H9 (cell line): ENCODE results near the gene MPG. TPM values are rescaled to one million over a fixed set of nuclear protein-coding genes. Genes with fewer than 3 reads are reported as not detected.

ENCODE experiments used
- DNase-seq: peaks from one replicate; pipeline ENCODE4 v3.0.0-alpha.2; 2017
- H2AFZ ChIP-seq: one replicate; pipeline ENCODE4 v1.6.1; 2013; ENCODE audit warnings: mild to moderate bottlenecking, low read length, control low read depth, moderate library complexity
- H2AK5ac ChIP-seq: 2 replicates; pipeline ENCODE4 v1.6.1; 2013; ENCODE audit warnings: low read length, control low read depth, mixed read lengths; ENCODE audit not compliant: insufficient read length
- H2BK120ac ChIP-seq: one replicate; pipeline ENCODE4 v1.6.1; 2013; ENCODE audit warnings: low read depth, mild to moderate bottlenecking, low read length, control low read depth, inconsistent platforms; ENCODE audit not compliant: poor library complexity, severe bottlenecking
- H2BK12ac ChIP-seq: 2 replicates; pipeline ENCODE4 v1.6.1; 2013; ENCODE audit warnings: low read length, control low read depth, mixed read lengths, low read depth; ENCODE audit not compliant: insufficient read length
- H2BK15ac ChIP-seq: 2 replicates; pipeline ENCODE4 v1.6.1; 2013; ENCODE audit warnings: low read depth, low read length, control low read depth
- H2BK20ac ChIP-seq: one replicate; pipeline ENCODE4 v1.6.1; 2013; ENCODE audit warnings: low read depth, mild to moderate bottlenecking, low read length, control low read depth, inconsistent platforms; ENCODE audit not compliant: poor library complexity, severe bottlenecking
- H2BK5ac ChIP-seq: 2 replicates; pipeline ENCODE4 v1.6.1; 2013; ENCODE audit warnings: low read length, control low read depth, mixed read lengths; ENCODE audit not compliant: insufficient read length
- H3K14ac ChIP-seq: 2 replicates; pipeline ENCODE4 v1.6.1; 2013; ENCODE audit warnings: low read length, control low read depth; ENCODE audit not compliant: insufficient read depth
- H3K18ac ChIP-seq: 2 replicates; pipeline ENCODE4 v1.6.1; 2013; ENCODE audit warnings: low read depth, mild to moderate bottlenecking, mixed read lengths, low read length, control low read depth; ENCODE audit not compliant: insufficient read length
- H3K23ac ChIP-seq: 2 replicates; pipeline ENCODE4 v1.6.1; 2013; ENCODE audit warnings: low read length, control low read depth, mixed read lengths, low read depth; ENCODE audit not compliant: insufficient read length
- H3K23me2 ChIP-seq: 2 replicates; pipeline ENCODE4 v1.6.1; 2013; ENCODE audit warnings: low read depth, mild to moderate bottlenecking, mixed read lengths, low read length, control low read depth; ENCODE audit not compliant: insufficient read length, poor library complexity, severe bottlenecking
- H3K27ac ChIP-seq: 2 replicates; pipeline ENCODE4 v1.5.1; 2013; ENCODE audit warnings: low read length, control low read depth, mixed read lengths, low read depth; ENCODE audit not compliant: insufficient read length
- H3K27me3 ChIP-seq: 2 replicates; pipeline ENCODE4 v1.6.1; 2013; ENCODE audit warnings: low read length, control low read depth, inconsistent platforms; ENCODE audit not compliant: insufficient read depth
- H3K4ac ChIP-seq: 2 replicates; pipeline ENCODE4 v1.6.1; 2013; ENCODE audit warnings: low read depth, mild to moderate bottlenecking, control low read depth, inconsistent platforms, low read length, moderate library complexity
- H3K4me1 ChIP-seq: 2 replicates; pipeline ENCODE4 v1.6.1; 2013; ENCODE audit warnings: low read length, control low read depth, inconsistent platforms; ENCODE audit not compliant: insufficient read depth
- H3K4me2 ChIP-seq: 2 replicates; pipeline ENCODE4 v1.6.1; 2013; ENCODE audit warnings: low read length, control low read depth, mixed read lengths; ENCODE audit not compliant: insufficient read length, insufficient read depth
- H3K56ac ChIP-seq: 2 replicates; pipeline ENCODE4 v1.6.1; 2013; ENCODE audit warnings: low read depth, mild to moderate bottlenecking, mixed read lengths, low read length, control low read depth; ENCODE audit not compliant: insufficient read length
- H3K79me1 ChIP-seq: 2 replicates; pipeline ENCODE4 v1.6.1; 2013; ENCODE audit warnings: low read depth, mild to moderate bottlenecking, moderate library complexity, low read length, control low read depth, inconsistent platforms; ENCODE audit not compliant: insufficient read depth, poor library complexity, severe bottlenecking
- H3K79me2 ChIP-seq: 2 replicates; pipeline ENCODE4 v1.6.1; 2013; ENCODE audit warnings: low read length, control low read depth, inconsistent platforms; ENCODE audit not compliant: insufficient read depth
- H3K9ac ChIP-seq: 2 replicates; pipeline ENCODE4 v1.6.1; 2013; ENCODE audit warnings: low read length, control low read depth, mixed read lengths; ENCODE audit not compliant: insufficient read length; ENCODE audit errors: extremely low read depth
- H3K9me3 ChIP-seq: one replicate; pipeline ENCODE4 v1.6.1; 2013; ENCODE audit warnings: low read depth, low read length, inconsistent platforms; ENCODE audit not compliant: control insufficient read depth
- H3T11ph ChIP-seq: one replicate; pipeline ENCODE4 v1.6.1; 2013; ENCODE audit warnings: mild to moderate bottlenecking, low read length, control low read depth, inconsistent platforms
- H4K20me1 ChIP-seq: one replicate; pipeline ENCODE4 v1.6.1; 2013; ENCODE audit not compliant: control insufficient read depth, insufficient read length, insufficient read depth
- H4K5ac ChIP-seq: 2 replicates; pipeline ENCODE4 v1.6.1; 2013; ENCODE audit warnings: low read depth, mild to moderate bottlenecking, mixed read lengths, low read length, control low read depth; ENCODE audit not compliant: insufficient read length
- H4K8ac ChIP-seq: replicated peaks from 2 replicates; pipeline ENCODE4 v1.6.1; 2013; ENCODE audit warnings: low read length, control low read depth, mixed read lengths, low read depth; ENCODE audit not compliant: insufficient read length
- H4K91ac ChIP-seq: 2 replicates; pipeline ENCODE4 v1.6.1; 2013; ENCODE audit warnings: low read depth, mild to moderate bottlenecking, moderate library complexity, mixed read lengths, low read length, control low read depth; ENCODE audit not compliant: insufficient read length
- H3K27ac Mint-ChIP-seq, 3 experiments: 2 replicates in 2 of 3; 3 replicates in 1 of 3; pipeline ENCODE4 v1.8.0; 2020 to 2021; ENCODE audit warnings: mixed read lengths in 3 of 3, mild to moderate bottlenecking in 1 of 3, moderate library complexity in 1 of 3
- H3K27me3 Mint-ChIP-seq: 2 replicates; pipeline ENCODE4 v1.8.0; 2021; ENCODE audit warnings: low read depth, mild to moderate bottlenecking, moderate library complexity, mixed read lengths
- H3K36me3 Mint-ChIP-seq, 3 experiments: 2 replicates in 2 of 3; 3 replicates in 1 of 3; pipeline ENCODE4 v1.8.0; 2020 to 2021; ENCODE audit warnings: low read depth in 3 of 3, mixed read lengths in 3 of 3; ENCODE audit not compliant: insufficient read depth in 1 of 3
- H3K4me1 Mint-ChIP-seq, 2 experiments: 2 replicates each; pipeline ENCODE4 v1.8.0; 2020; ENCODE audit warnings: mixed read lengths in 2 of 2
- H3K4me3 Mint-ChIP-seq, 2 experiments: 2 replicates in 1 of 2; 3 replicates in 1 of 2; pipeline ENCODE4 v1.8.0; 2020 to 2021; ENCODE audit warnings: mild to moderate bottlenecking in 2 of 2, mixed read lengths in 2 of 2, moderate library complexity in 1 of 2
- H3K9me3 Mint-ChIP-seq, 2 experiments: 2 replicates in 1 of 2; 3 replicates in 1 of 2; pipeline ENCODE4 v1.8.0; 2020; ENCODE audit warnings: mild to moderate bottlenecking in 2 of 2, mixed read lengths in 2 of 2, moderate library complexity in 1 of 2
- WGBS: extraction: QIAGEN DNeasy Blood & Tissue Kit; methylation state at CpG from one replicate; pipeline ENCODE4 v1.1.7; 2013; ENCODE audit warnings: missing lambda C conversion rate, low lambda C conversion rate, mixed read lengths; ENCODE audit not compliant: insufficient read length; ENCODE audit errors: extremely low coverage; 5-methylcytosine and 5-hydroxymethylcytosine counted together
- total RNA-seq: library from RNA; stranded (reverse); gene quantifications from 2 replicates; pipeline ENCODE4 v1.2.1, GENCODE V29; 2021
- TF ChIP-seq, protein P1 (sequence below): fragments of 200-600 bp; sonication (generic); conservative IDR thresholded peaks from 3 replicates; pipeline ENCODE4 v1.8.0; 2021; ENCODE audit warnings: antibody characterized with exemption, mild to moderate bottlenecking

The MPG gene
- total RNA-seq, 1 experiment from 2014 or later = 39.1 TPM

DNA sequence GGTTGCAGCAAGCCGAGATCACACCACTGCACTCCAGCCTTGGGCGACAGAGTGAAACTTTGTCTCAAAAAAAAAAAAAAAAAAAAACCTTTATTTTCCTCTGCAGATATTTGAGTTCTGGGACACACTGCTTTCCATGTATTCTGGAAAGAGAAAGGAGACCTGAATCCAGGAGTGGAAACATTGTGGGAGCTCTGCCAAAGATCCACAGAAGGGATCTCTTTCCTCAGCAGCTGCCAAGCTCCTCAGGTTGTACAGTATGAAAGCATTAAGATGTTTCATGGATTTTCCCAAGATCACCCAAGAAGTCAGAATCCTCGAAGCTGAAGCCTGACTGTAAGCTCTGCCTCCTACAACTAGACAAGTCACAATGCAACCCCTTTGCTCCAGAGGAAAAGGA is 47.0 kb downstream of the MPG start:
- H2BK12ac ChIP-seq = no peak overlapping the region
- no CpG with 5 or more reads among the region's 3 CpGs for WGBS

More for the DNA sequence above, 47.0 kb downstream of the MPG start:
- Histone ChIP-seq H3K23me2 (no peaks in the 10 kb centered on the region), H3K23ac (no peak overlapping the region), H4K20me1 (no peaks in the 10 kb centered on the region), H2AFZ (no peak overlapping the region), H3K9ac (no peak overlapping the region), H2BK5ac (no peak overlapping the region), H3K14ac (no peak overlapping the region), H3K79me2 (no peaks in the 10 kb centered on the region), H3K27ac (no peak overlapping the region), H3K79me1 (peaks cover under 1% of the 10 kb centered on the region), H2AK5ac (no peak overlapping the region), H3K4ac (no peak overlapping the region), H3K56ac (no peak overlapping the region), H4K8ac (no peak overlapping the region), H2BK120ac (no peak overlapping the region), H4K91ac (no peak overlapping the region), H2BK15ac (no peak overlapping the region), H3K4me2 (no peak overlapping the region), H2BK20ac (no peak overlapping the region), H3T11ph (no peak overlapping the region), H3K27me3 (no peaks in the 10 kb centered on the region), H3K9me3 (no peaks in the 10 kb centered on the region), H3K18ac (no peak overlapping the region), H4K5ac (no peak overlapping the region), H3K4me1 (no peaks in the 10 kb centered on the region)
- Mint-ChIP-seq H3K36me3 (peaks cover 0 to 4% (median 2%) of the 10 kb centered on the region in 3 experiments; a peak in 1 of 7 replicates), H3K27ac (peak overlapping the region in 1 of 3 experiments; percentile 83; a peak in 1 of 7 replicates), H3K4me1 (no peaks in the 10 kb centered on the region), H3K4me3 (no peak overlapping the region), H3K9me3 (no peaks in the 10 kb centered on the region), H3K27me3 (no peaks in the 10 kb centered on the region)
- no peak for DNase-seq
- TF ChIP-seq, protein P1, sequence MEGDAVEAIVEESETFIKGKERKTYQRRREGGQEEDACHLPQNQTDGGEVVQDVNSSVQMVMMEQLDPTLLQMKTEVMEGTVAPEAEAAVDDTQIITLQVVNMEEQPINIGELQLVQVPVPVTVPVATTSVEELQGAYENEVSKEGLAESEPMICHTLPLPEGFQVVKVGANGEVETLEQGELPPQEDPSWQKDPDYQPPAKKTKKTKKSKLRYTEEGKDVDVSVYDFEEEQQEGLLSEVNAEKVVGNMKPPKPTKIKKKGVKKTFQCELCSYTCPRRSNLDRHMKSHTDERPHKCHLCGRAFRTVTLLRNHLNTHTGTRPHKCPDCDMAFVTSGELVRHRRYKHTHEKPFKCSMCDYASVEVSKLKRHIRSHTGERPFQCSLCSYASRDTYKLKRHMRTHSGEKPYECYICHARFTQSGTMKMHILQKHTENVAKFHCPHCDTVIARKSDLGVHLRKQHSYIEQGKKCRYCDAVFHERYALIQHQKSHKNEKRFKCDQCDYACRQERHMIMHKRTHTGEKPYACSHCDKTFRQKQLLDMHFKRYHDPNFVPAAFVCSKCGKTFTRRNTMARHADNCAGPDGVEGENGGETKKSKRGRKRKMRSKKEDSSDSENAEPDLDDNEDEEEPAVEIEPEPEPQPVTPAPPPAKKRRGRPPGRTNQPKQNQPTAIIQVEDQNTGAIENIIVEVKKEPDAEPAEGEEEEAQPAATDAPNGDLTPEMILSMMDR = no peak
